HuH-7 (cell line): ENCODE results near the gene DNAJC17.

Source experiments
- DNase-seq: peaks from one replicate; pipeline ENCODE4 v3.0.0; 2011; ENCODE audit warnings: low spot score

The DNAJC17 gene

GRCh38 chr15:40790718-40791117 is 16.6 kb downstream of the DNAJC17 start:
- no peak for DNase-seq

DNA sequence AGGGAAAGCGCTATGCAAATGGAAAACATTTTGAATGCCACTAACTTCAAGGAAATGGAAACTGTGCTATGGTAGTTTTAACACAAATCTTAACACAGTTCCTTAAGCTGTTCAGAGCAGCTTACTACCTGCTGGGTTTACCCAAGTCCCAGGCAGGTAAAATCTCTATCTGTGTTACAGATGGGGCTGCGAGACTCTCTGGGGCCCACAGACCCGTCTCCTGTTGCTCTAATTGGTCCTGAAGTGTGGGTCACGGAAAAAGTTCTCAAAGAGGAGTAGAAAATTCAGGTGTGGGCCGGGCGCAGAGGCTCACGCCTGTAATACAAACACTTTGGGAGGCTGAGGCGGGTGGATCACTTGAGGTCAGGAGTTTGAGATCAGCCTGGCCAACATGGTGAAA is 17.3 kb downstream of the DNAJC17 start:
- DNase-seq = no peak

DNA sequence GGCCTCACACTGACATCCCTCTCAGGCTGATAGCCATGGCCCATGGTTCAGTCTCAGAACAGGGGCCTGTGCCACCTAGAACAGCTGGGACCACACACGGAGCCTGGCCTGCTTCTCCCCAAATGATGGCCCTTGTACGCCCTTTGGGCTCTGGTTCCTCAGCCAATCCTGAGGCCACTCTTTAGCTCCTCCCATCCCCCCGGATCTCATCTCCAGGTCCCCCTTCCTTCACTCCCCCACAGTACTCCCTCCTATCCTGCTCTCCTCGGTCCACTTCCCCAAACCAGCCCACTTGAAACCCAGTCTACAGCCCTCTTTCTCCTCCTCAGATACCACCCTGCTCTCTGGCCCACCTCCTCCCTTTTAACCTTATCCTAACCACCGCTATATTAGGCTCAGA is 18.2 kb downstream of the DNAJC17 start:
- DNase-seq = no peak

GRCh38 chr15:40787991-40788390 is 19.3 kb downstream of the DNAJC17 start:
- DNase-seq = no peak

DNA sequence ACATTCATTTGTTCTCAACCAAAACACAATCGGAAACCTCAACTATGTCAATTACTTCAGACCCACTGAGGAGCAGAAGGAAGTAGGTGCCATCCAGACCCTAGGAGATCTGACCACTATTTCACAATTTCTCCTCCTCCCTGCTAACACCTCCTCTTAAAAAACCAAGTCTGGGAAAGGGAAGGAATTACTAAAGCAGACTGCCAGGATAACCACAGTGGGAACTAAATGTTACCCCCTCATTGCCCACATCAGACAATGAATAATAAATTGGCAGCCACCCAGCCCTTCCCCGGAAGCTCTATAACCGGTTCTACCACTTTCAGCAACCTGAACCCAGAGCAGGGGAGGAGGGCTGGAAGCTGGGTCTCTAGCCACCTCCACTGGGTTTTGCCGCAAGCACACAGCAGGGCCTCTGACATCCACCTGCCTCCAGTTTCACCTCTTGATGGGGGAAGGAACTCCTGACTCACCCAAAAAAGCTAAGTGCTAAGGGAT is 19.9 kb downstream of the DNAJC17 start:
- no peak for DNase-seq

DNA sequence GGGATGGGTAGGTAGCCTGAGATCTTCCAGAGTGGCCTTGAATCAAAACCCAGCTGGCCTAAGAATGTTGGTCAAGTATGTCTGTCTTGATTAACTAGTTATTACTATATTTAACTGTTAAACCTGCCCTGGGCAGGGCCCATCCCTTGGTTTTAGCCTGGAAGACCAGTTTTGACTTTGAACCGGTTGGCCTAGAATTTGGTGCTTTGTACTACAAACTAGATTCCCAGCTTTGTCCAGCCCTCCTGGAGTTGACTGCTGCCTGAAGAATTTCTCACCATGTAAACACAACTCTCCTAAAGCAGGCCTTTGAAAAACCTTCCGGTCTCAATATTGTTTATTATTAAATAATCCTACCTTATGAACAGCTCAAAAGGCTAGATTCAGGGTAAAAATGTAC is 21.5 kb downstream of the DNAJC17 start:
- DNase-seq = no peak

DNA sequence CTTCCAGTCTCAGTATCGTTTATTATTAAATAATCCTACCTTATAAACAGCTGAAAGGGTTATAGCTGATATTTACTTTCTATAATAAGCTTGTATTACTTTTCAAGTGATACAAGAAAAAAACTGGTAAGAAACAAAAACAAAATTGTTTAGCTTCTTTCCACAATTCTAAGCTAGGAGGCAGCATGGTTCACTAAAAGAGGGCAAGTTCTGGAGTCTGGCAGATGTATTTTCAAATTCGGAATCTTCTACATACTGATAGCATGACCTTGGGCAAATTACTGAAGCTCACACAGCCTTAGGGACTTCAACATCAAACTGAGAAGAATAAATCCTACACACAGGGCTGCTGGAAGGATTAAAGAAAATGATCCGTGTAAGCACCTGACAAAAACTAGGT is 22.1 kb downstream of the DNAJC17 start:
- no peak for DNase-seq

DNA sequence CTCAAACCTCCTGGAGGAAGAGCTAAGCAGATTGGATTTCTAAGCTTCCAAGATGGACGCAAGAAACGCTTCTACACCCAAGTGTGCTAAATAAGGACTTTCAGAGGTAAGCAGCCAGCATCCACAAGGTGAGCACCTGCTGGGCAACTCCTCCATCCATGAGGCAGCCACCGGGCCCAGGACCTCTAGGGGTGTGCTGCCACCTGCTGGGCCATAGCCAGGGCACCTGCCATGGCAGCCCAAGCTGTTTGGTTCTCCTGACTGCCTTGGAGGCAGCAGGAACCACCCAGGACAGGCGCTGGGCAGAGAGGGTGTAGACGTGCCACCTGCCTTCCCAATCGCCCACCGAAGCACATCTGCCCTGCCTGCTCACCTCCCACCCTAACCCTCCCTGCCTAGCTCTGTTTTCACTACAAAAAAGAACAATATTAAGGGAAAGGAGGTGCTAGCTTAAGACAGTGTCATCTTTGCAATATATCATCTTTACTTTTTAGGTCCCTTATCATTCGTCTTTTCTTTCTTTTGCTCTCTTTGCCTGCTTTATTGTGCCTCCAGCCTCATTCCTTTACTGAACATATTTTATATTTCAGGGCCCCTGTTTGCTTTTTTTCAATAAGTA is 24.6 kb downstream of the DNAJC17 start:
- peak; percentile 64 for DNase-seq

DNA sequence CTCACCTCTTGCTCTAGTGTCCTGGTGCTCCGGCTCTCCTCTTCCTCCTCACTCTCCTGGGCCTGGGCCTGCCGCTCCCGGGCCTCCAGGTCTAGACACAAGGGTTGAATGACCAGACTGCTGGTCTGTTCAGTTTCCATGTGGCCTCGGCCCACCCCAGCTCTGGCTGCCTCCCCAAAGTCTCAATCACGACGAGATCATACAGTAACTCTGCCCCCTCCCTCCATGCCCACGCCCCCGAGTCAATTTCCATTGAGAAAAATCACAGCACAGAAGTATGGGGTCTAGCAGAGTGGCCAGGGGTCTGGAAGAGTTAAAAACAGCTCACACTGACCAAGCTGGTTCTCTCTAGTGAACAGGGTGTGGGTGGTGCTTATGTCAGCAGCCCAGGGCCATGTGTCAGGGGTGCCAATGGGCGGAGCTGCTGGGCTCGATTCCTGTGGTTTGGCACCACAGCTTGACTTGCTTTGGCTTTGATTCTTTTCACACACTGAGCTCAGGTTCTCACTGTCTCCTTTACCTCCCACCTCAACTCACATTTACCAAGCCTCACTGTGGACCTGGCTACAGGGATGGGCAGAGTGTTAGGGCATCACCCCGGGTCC is 30.6 kb downstream of the DNAJC17 start:
- DNase-seq = no peak

GRCh38 chr15:40775740-40776536 is 31.3 kb downstream of the DNAJC17 start:
- no peak for DNase-seq

DNA sequence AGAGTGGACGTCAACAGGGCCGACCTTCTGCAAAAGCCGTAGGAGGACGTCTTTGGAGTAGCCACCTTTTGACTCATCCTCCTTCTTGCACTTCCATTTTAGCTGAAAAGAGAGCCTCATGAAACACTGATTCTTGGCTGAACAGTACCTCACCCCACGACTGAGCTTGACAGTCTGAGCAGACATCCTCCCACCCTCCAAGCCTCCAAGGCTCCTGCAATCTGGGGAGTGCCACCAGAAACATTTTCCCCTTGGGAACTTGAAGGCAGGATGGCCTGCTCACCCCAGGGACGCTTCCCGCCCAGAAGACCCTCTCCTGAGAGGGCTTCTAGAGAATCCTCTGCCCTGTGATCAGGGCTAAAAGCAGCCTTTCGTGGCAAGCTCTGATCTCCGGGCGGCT is 32.3 kb downstream of the DNAJC17 start:
- no peak for DNase-seq

GRCh38 chr15:40773902-40774301 is 33.4 kb downstream of the DNAJC17 start:
- no peak for DNase-seq

- DNase-seq = no peak
Observed at GRCh38 chr15:40773496-40773895, 33.8 kb downstream of the DNAJC17 start.

DNA sequence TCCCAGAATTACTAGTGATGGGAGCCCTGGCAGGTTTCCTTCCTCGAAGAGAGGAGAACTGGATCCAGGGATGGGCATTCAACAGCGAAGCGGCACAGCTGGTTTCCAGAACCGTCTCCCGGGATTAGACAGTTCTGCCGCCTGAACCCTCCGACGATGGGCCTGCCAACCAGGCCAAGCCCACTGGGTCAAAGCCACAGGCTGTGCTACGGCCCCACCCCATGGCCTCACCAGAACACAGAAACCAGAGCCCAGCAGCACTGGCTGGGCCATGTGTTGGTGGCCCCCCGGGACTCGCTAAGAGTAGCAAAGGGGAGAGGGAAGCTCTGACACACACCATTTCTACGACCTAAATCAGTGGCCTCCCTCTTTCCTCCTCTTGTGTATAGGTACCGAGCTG is 35.3 kb downstream of the DNAJC17 start:
- DNase-seq = no peak

DNA sequence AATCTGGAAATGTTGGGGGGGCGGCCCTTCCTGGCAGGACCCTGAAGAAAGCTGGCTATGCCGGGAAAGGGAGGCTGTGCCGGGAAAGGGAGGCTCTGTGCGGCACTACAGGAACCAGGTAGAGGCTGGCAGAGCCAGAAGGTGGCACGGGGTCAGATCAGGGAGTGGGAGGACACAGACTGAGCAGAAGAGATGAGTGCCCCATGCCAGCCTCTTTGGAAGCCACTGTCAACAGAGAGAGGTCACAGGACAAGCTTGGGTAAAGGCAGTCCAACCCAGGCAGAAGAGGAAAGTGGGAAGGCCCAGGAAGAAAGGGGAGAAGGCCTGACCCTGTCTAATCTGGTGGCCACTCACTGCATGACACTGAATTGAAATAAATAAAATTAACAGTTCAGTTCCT is 36.0 kb downstream of the DNAJC17 start:
- no peak for DNase-seq

DNA sequence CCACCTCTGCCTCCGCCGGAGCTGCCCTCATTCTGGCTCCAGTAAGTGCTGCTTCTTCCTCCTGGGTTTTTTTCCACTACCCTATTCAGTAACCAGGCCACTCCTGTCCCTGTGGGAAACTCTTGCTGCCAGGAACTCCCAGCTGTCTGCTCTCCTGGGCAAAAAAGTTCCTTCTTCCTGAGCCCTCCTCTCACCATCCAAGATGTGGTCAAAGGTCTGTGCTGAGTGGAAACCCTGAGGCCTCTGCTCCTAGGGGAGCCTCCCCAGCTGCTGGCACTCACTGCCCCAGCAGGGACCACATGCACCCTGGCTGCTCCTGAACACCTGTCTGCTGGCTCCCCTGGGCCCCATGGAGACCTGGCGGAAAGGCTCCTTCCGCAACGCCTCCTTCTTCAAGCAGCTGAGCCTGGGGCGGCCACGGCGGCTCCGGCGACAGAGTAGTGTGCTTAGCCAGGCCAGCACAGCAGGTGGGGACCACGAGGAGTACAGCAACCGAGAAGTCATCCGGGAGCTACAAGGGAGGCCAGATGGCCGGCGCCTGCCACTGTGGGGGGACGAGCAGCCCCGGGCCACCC is 37.0 kb downstream of the DNAJC17 start:
- no peak for DNase-seq

DNA sequence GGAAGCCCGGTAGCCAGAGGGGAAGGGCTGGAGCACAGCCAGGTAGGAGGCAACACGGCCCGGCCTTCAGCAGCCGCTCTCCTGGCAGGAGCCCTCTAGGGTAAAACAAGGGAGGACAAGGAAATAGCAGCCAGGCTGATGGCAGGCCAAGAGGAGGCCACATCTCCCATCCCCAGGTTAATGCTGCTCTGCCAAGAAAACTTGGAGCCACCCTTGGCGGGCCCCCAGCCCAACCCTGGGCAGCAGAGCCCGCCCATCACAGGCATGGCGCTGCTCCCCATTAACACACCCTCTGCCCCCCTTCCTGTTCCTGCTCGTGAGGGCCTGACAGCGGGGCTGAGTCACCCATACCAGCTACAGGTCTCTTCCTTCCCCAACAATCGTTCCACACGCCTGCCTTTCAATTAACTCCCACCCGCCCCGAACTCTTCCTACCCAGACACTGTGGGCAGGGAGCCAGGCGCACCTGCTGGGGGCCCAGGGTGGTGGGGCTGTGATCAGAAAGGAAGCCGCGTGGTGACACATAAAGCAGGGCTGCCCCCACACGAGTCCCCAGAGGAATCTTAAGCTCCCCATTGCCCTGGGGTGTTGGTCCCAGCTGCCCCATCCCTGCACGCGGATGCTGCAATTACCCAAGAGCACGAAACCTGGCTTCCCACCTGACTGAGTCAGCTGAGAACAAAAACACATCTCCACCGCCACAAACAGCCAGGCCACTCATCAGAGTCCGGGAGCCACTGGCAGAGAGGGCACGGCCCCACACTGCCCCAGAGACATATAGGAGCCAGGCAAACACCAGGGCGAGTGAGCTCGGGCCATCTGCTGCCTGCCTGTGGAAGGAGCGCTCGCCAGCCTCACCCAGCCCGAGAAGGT is 37.8 kb downstream of the DNAJC17 start, which contains the start of gene C15orf62:
Gene C15orf62 (plus strand): TSS at position 707 of the 873 bp plus-strand sequence. CDS start 516 bp downstream, outside the sequence.
- no peak for DNase-seq

DNA sequence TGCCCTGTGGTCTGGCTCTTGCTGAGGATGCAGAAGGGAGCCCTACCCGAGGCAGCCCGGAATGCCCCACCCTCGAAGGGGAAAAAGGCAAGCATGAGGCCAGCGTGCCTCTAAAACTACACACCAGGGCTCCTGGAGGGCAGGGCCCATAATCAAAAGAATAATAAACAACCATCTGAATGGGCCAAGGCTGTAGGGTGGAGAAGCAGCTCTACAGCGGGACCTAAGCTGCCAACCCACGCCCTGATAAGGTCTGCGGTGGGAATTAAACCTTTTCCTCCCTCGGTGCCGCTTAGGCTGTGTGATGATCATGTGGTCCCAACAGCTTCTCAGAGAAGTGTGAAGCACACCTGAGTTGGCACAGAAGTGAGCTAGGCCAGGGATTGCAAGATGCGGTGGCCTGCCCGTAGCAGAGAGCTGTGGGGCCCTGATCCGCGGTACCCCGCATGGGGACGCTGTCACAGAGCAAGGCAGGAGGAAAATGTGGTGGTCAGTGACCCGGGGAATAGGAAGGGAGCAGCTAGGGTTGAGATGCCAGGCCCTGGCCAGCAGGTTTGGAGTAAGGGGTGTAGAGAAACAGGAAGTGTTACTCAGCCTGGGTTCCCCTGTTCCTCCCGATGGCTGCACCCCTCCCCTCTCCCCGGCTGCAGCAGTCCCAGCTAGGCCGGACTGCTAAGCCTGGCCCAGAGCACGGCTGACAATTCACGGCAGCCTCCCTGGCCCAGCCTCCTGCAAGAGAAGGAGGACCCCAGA is 38.6 kb downstream of the DNAJC17 start:
- DNase-seq = no peak

DNA sequence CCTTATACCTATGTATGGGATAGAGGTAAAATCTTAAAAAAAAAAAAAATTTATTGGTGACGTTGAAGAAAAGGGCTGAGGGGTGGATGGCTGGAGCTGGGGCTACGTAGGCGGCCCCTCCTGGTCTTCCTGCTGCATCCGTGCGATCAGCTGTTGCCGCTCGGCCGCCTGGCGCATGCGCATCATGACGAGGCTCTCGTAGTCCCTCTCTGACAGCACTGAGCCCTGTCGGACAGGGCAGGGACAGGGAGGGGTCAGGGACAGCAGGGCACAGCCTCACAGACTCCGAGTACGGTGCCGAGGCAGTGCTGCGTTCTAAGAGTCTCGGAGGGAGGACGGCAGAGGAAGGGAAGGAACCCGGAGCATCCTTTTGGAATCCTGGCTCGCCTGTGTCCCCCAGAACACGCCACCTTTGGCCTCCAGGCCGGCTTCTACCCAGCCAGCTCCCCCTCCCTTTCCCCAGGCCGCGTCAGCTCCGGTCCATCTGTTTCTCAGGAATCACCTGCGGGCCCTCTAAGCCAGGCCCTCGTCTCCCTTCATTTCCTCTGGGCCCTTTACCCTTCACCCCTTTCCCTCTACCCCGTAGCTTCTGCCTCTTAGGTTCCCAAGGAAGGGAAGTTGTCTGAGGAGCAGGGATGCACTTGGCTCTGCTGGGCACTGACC is 39.3 kb downstream of the DNAJC17 start:
- no peak for DNase-seq
